ENCODE data around the gene IL17C. TPM values are rescaled to one million over a fixed set of nuclear protein-coding genes. Genes with fewer than 3 reads are reported as not detected.

The IL17C gene
- total RNA-seq, 6 donors from 2014 or later: 0.40 to 0.76 TPM; not detected in 4

DNA sequence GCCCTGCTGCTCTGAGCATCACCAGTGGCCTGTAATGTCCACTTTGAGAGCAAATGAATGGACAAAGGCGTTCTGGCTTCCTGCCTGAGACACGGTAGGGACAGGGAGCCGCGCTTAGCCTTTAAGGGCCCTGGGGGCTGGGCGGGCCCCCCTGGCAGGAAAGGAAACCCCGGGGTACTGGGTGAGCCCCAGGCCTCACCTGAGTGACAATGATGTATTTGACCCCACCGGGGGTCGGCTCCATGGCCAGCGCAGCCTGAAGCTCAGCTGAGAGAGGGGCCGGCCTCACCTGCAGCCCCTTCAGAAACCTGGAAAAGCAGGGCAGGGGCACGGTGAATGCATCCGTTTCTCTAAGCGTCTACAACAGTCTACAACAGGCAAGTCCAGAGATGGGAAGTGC lies 14.7 kb downstream of the IL17C start:
- no peak for ATAC-seq (ENCODE audit: low FRiP score in 2 of 2)
- TF ChIP-seq, protein P1, sequence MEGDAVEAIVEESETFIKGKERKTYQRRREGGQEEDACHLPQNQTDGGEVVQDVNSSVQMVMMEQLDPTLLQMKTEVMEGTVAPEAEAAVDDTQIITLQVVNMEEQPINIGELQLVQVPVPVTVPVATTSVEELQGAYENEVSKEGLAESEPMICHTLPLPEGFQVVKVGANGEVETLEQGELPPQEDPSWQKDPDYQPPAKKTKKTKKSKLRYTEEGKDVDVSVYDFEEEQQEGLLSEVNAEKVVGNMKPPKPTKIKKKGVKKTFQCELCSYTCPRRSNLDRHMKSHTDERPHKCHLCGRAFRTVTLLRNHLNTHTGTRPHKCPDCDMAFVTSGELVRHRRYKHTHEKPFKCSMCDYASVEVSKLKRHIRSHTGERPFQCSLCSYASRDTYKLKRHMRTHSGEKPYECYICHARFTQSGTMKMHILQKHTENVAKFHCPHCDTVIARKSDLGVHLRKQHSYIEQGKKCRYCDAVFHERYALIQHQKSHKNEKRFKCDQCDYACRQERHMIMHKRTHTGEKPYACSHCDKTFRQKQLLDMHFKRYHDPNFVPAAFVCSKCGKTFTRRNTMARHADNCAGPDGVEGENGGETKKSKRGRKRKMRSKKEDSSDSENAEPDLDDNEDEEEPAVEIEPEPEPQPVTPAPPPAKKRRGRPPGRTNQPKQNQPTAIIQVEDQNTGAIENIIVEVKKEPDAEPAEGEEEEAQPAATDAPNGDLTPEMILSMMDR (IDR thresholded peaks at IDR 0.05): no peak
- no peak for TF ChIP-seq POLR2AphosphoS5 (IDR thresholded peaks at IDR 0.05)
- no peak for TF ChIP-seq EP300 (IDR thresholded peaks at IDR 0.05)
- no peak for TF ChIP-seq POLR2A (IDR thresholded peaks at IDR 0.05)
- Histone ChIP-seq H3K36me3 (peaks cover 0 to 52% (median 42%) of the 10 kb centered on the region in 4 donors), H3K9me3 (no peaks in the 10 kb centered on the region), H3K27ac (peak overlapping the region in 1 of 4 donors; percentile 96), H3K4me3 (no peak overlapping the region), H3K27me3 (no peaks in the 10 kb centered on the region), H3K4me1 (peaks cover 16 to 36% (median 25%) of the 10 kb centered on the region in 4 donors)
- WGBS, 2 donors: 83 to 90% methylated on average over 13 of the region's 13 CpGs
- DNase-seq: peak in 1 of 2 donors; percentile 71

DNA sequence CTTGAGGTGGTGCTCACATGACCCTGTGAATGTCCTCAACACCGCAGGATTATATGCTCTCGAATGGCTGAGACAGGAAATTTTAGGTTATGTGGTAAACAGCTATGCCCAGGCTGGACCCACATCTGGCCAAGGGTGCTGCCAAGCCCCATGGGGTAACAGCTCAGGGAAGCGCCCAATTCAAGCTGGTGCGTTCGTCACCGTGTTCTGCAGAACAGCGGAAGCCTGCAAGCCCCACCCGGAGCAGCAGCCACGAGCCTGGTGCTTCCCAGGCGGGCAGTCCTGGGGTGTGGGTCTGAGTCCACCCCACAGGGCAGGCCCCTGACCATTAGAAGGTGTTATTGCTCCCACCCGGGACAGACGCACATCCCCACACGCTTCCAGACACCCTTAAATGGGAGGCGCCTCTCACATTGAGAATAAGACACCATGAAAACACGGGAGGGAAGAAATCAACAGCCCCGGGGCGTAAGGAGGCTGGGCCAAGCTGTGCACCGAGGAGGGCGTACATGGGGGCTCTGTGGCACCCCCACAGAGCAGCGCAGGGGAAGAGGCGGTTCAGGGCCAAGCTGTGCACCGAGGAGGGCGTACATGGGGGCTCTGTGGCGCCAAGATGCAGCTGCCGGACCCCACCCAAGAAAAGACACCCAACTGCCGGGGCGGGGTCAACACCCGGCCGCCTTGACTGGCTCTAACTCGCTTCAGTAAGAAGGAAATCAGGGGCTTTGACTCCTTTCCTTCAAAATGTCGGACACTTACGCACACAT lies 15.4 kb downstream of the IL17C start:
- H3K4me3 ChIP-seq: no peak overlapping the region
- no peak overlapping the region for H3K27ac ChIP-seq
- no peak for TF ChIP-seq POLR2A (IDR thresholded peaks at IDR 0.05)
- TF ChIP-seq, protein P1 (IDR thresholded peaks at IDR 0.05): no peak
- no peak for TF ChIP-seq POLR2AphosphoS5 (IDR thresholded peaks at IDR 0.05)
- no peaks in the 10 kb centered on the region for H3K9me3 ChIP-seq
- DNase-seq: peak in 1 of 2 donors; percentile 63
- WGBS, 2 donors: 86 to 88% methylated on average over 24 to 32 of the region's 32 CpGs
- H3K36me3 ChIP-seq: peaks cover 0 to 58% (median 46%) of the 10 kb centered on the region in 4 donors
- ATAC-seq (ENCODE audit: low FRiP score in 2 of 2): no peak
- peaks cover 16 to 31% (median 24%) of the 10 kb centered on the region in 4 donors for H3K4me1 ChIP-seq
- H3K27me3 ChIP-seq: no peaks in the 10 kb centered on the region

DNA sequence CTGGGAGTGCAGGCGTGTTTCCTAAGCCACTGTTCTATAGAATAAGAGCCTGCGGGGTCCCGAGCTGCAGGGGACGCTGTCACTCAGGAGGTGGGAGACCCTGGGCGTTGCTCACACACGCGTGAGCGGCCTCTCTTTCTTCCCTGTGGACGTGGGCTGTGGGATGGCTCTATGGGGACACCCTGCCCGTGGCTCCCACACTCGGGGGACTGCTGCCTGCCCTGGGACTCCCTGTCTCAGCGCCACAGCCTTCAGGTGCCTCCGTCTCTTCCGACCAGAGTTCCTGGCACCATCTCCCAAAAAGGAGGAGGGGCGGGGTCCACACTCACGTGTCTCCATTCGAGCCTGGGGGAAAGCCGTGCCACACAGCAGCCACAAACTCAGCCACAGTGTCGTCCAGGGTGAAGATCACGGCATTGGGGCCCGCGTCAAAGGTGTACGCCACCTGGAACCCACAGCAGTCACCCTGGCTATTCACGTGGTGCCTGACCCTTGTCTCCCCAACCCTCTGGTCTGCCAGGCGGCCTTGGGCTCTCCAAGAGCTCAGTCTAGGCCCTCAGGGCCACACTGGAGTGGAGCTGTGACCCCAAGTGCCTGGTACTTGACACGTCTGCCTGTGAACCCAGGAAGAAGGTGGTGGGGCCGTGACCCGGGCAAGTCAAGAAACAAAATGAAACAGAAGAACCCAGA lies 16.1 kb downstream of the IL17C start:
- H3K9me3 ChIP-seq: no peaks in the 10 kb centered on the region
- no peaks in the 10 kb centered on the region for H3K27me3 ChIP-seq
- ATAC-seq (ENCODE audit: low FRiP score in 2 of 2) (no peak), DNase-seq (no peak)
- H3K27ac ChIP-seq: no peak overlapping the region
- TF ChIP-seq POLR2AphosphoS5 (IDR thresholded peaks at IDR 0.05): no peak
- no peak overlapping the region for H3K4me3 ChIP-seq
- 87 to 89% methylated on average over 19 to 28 of the region's 28 CpGs for WGBS, 2 donors
- H3K4me1 ChIP-seq: peaks cover 12 to 26% (median 19%) of the 10 kb centered on the region in 4 donors
- peaks cover 0 to 58% (median 46%) of the 10 kb centered on the region in 4 donors for H3K36me3 ChIP-seq

DNA sequence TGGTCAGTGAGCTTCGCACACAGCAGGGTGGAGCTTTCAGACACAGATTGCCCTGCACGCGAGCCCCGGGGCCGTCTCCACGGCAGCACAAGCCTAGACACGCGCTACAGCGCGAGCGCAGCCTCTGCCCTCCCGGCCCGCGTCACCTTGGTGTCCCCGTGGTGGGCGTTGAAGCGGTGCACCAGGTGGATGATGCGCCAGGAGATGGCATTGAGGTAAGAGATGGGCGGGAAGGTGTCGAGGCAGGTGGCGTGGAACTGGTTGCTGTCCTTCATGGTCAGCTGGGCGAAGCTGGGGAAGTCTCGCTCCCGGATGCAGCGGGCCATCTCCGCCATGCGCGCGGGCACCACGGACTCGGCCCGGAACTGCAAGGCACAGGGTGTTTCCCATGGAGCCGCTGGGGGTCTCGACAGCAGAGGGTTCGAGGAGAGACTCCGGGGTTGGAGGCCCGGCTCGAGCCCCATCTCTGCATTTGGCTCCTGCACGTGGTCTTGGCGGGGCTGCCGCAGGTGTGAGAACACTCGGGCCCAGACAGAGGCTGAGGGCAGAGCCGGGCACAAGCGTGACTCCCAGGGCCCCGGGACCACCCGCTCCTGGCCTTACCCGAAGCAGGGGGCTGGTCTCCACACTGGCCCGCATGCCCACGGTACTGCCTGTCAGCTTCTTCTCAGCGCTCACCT lies 16.8 kb downstream of the IL17C start:
- ATAC-seq (ENCODE audit: low FRiP score in 2 of 2) (no peak), DNase-seq (peak in 1 of 2 donors; percentile 83)
- WGBS, 2 donors: 95 to 96% methylated on average over 25 to 40 of the region's 50 CpGs
- H3K4me3 ChIP-seq: no peak overlapping the region
- H3K4me1 ChIP-seq: peaks cover 8 to 19% (median 13%) of the 10 kb centered on the region in 4 donors
- no peaks in the 10 kb centered on the region for H3K27me3 ChIP-seq
- H3K36me3 ChIP-seq: peaks cover 0 to 58% (median 46%) of the 10 kb centered on the region in 4 donors
- TF ChIP-seq POLR2A (IDR thresholded peaks at IDR 0.05): no peak
- no peak for TF ChIP-seq EP300 (IDR thresholded peaks at IDR 0.05)
- no peak for TF ChIP-seq POLR2AphosphoS5 (IDR thresholded peaks at IDR 0.05)
- TF ChIP-seq, protein P1 (IDR thresholded peaks at IDR 0.05): no peak
- H3K9me3 ChIP-seq: no peaks in the 10 kb centered on the region
- H3K27ac ChIP-seq: no peak overlapping the region

DNA sequence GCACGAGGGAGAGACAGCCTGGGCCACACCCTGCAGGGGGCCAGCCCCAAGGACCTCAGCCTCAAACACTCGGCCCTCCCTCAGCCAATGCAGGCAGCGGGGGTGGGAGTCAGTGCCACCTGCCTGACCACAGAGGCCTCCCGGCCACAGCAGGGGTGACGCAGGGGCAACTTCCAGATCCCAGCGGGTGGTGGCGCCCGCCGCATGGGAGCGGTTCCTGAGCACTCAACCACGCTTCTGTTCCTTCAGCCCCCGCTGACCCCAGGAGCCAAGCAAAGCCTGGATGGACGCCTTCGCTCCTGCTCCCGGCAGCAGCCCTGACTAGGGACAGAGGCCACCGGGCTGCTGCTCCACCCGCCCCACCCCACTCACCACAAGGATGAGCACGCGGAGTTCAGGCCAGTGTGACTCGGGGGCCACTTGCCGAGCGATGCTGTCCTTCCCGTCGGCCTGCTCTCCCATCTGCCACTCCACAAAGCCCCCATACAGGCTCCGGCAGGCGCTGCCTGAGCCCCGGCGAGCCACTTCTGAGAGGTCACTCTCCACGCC lies 17.4 kb downstream of the IL17C start:
- Histone ChIP-seq H3K27me3 (no peaks in the 10 kb centered on the region), H3K36me3 (peaks cover 0 to 58% (median 46%) of the 10 kb centered on the region in 4 donors), H3K4me1 (peaks cover 8 to 13% (median 10%) of the 10 kb centered on the region in 4 donors), H3K27ac (no peak overlapping the region), H3K4me3 (no peak overlapping the region), H3K9me3 (no peaks in the 10 kb centered on the region)
- TF ChIP-seq, protein P1 (IDR thresholded peaks at IDR 0.05): no peak
- TF ChIP-seq POLR2A (IDR thresholded peaks at IDR 0.05) (no peak), POLR2AphosphoS5 (IDR thresholded peaks at IDR 0.05) (no peak), EP300 (IDR thresholded peaks at IDR 0.05) (no peak)
- ATAC-seq (ENCODE audit: low FRiP score in 2 of 2): no peak
- DNase-seq: no peak
- WGBS, 2 donors: 90% methylated on average over 25 of the region's 29 CpGs; no CpG with 5 or more reads in 1 of the 2 donors

Data from upper lobe of left lung (tissue), 6 donors.